WERI-Rb-1 (cell line): ENCODE measurements around the gene TMEM183A.
A peak's percentile ranks its signal among the peaks of the same experiment; 100 is the strongest.

Experiments
- DNase-seq: peaks from one replicate; pipeline ENCODE4 v3.0.0-alpha.2; 2020
- H3K27ac ChIP-seq: fragments of 250-450 bp; sonication (Bioruptor Pico); 2 replicates; pipeline ENCODE4 v1.5.1; 2020; ENCODE audit warnings: mild to moderate bottlenecking, moderate library complexity
- H3K27me3 ChIP-seq: fragments of 250-450 bp; sonication (Bioruptor Pico); 2 replicates; pipeline ENCODE4 v1.5.1; 2021; ENCODE audit warnings: mild to moderate bottlenecking, low read depth, moderate library complexity; ENCODE audit not compliant: insufficient read depth, severe bottlenecking
- H3K36me3 ChIP-seq: fragments of 250-450 bp; sonication (Bioruptor Pico); 2 replicates; pipeline ENCODE4 v1.5.1; 2020; ENCODE audit warnings: mild to moderate bottlenecking, moderate library complexity
- H3K4me3 ChIP-seq: 2 replicates; pipeline ENCODE4 v1.5.1; 2011; ENCODE audit warnings: low read depth, mild to moderate bottlenecking, control low read depth, low read length
- H3K9me3 ChIP-seq: fragments of 250-450 bp; sonication (Bioruptor Pico); 2 replicates; pipeline ENCODE4 v1.5.1; 2021; ENCODE audit warnings: mild to moderate bottlenecking, moderate library complexity; ENCODE audit not compliant: severe bottlenecking
- CTCF ChIP-seq: IDR thresholded peaks from 2 replicates; pipeline ENCODE4 v1.5.1; 2011; ENCODE audit warnings: low read depth, mild to moderate bottlenecking, control low read depth, inconsistent platforms, low read length

The TMEM183A gene

GRCh38 chr1:202991112-202991511 lies 16.1 kb upstream of the TMEM183A start:
- Histone ChIP-seq H3K36me3 (no peaks in the 10 kb centered on the region), H3K27ac (no peak overlapping the region), H3K9me3 (no peaks in the 10 kb centered on the region), H3K4me3 (no peak overlapping the region), H3K27me3 (no peaks in the 10 kb centered on the region)
- no peak for TF ChIP-seq CTCF
- no peak for DNase-seq

- Histone ChIP-seq H3K27me3 (no peaks in the 10 kb centered on the region), H3K36me3 (no peaks in the 10 kb centered on the region), H3K9me3 (no peaks in the 10 kb centered on the region), H3K4me3 (no peak overlapping the region), H3K27ac (no peak overlapping the region)
- no peak for DNase-seq
- no peak for TF ChIP-seq CTCF
These were observed 12.4 kb upstream of the TMEM183A start for GRCh38 chr1:202994756-202995155.

GRCh38 chr1:202998836-202999750 lies 8.1 kb upstream of the TMEM183A start:
- peak; percentile 79 for DNase-seq
- Histone ChIP-seq H3K36me3 (no peaks in the 10 kb centered on the region), H3K27ac (no peak overlapping the region), H3K27me3 (no peaks in the 10 kb centered on the region), H3K9me3 (no peaks in the 10 kb centered on the region), H3K4me3 (no peak overlapping the region)
- TF ChIP-seq CTCF, result peak; percentile 85

- Histone ChIP-seq H3K27me3 (no peaks in the 10 kb centered on the region), H3K4me3 (no peak overlapping the region), H3K9me3 (no peaks in the 10 kb centered on the region), H3K36me3 (no peaks in the 10 kb centered on the region), H3K27ac (no peak overlapping the region)
- DNase-seq, result no peak
- TF ChIP-seq CTCF, result no peak
These were observed 6.8 kb upstream of the TMEM183A start for GRCh38 chr1:203000217-203000944.

- Histone ChIP-seq H3K9me3 (no peaks in the 10 kb centered on the region), H3K36me3 (no peaks in the 10 kb centered on the region), H3K27ac (peak overlapping the region; percentile 17; the same call in 1 of the 2 replicates), H3K27me3 (no peaks in the 10 kb centered on the region), H3K4me3 (no peak overlapping the region)
- DNase-seq, result no peak
- TF ChIP-seq CTCF, result no peak
These were observed 5.2 kb upstream of the TMEM183A start for GRCh38 chr1:203001986-203002385.
